Measurements from ENCODE around the gene MFSD12.

Gene MFSD12

DNA sequence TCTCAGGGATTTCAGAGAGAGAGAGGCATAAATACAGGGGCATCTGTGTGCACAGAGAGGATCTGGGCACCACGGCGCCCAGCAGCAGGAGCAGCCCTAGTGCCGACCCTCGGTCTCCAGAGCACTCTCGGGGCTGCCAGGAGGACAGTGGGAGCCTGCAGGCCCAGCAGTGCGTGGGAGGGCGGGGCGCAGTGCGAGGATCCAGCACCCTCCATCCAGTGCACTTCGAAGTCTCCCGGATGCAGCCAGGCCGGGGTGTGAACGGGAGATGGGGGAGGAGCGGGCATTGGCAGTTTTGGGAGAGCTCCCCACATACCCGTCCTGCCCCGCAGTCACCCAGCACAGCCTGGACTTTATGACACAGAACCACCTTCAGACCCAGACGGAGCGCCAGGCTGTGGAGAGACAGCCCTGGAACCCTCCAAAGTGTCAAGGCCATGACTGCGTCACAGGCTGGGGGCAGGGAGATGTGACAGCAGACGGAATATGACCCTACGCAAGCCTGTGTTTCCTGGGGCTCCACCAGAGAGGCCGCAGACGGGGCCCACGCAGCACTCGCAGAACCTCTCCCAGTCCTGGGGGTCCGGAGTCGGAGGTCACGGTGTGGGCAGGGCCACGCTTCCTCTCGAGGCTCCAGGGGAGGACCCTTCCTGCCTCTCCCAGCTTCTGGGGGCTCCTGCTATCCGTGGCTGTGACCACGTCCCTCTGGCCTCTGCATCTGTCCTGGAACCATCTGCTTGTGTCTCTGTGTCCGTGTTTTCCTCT, 33.1 kb downstream of the MFSD12 start:
- DNase-seq (ENCODE audit: low read depth in 2 of 2, low spot score in 1 of 2), result no peak

DNA sequence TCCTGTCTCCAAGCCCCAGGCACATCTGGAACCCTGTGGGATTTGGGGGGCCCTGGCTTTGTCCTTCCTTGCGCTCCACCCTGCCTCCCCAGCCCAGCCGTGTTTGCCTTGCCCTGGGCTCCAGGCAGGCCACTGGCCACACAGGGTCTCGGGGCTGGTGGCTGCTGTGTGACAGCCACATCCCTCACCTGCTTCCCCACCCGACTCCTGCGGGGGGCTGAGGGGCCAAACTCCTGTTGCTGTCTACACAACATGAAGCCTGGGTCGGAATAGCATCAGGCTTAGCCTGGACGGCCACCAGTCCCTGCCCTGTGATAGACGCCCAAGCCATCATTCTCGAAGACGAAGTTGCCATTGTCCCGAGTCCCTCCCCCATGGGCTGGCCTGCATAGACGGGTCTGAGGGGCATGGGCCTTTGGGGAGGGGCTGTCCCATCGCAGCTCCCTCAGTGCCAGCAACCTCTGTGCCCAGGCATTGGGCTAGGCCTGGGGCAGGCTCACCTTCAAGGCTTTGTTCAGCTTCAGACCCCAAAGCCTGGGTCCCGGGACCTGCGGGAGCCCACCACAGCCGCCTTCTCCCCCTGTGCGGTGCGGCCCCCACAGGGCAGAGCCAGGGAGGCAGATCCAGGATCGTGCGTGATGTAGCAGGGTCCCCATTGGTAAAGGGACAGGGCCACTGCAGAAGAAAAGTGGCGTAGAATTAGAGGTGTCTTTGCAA, 33.9 kb downstream of the MFSD12 start:
- DNase-seq (ENCODE audit: low read depth in 2 of 2, low spot score in 1 of 2), result no peak

DNA sequence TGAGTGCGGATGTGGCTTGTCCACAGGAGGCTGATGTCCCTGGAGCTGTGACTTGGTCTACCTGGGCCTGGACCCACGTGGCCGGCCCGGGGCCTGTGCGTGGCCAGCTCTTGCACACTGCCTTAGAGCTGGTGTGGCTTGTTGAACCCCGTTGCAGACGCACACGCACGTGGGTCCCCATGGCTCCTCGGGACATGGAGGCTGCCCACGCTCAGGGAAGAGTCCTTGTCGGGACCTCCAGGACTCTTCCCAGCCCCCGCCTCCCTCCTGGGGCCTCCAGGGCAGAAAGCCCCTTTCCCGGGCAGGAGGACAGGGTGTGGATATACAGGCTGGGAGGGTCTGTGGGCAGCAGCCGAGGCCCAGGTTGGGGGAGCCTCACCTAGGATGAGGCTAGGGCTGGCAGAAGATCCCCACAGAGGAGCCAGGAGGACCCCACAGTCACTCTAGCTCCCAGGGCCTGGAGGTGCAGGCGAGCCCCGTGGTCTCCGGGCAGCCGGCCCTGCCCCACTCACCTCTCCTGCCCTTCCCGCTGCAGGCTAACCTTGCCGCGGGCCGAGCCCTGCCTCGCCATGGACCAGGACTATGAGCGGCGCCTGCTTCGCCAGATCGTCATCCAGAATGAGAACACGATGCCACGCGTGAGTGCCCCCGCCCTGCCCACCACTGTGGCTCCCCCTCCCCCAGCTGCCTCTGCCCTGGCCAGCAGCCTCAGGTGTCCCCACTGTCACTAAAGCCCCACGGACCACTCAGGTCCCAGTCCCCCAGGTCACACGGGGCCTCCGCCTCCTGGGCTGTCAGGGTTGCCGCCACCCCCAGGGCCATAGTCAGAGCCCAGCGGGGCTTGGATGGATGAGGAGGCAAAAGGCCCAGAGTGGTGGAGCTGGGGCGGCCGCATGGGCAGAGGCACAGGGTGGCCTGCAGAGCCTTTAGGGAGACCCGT, 34.7 kb downstream of the MFSD12 start:
- no peak for DNase-seq (ENCODE audit: low read depth in 2 of 2, low spot score in 1 of 2)

DNA sequence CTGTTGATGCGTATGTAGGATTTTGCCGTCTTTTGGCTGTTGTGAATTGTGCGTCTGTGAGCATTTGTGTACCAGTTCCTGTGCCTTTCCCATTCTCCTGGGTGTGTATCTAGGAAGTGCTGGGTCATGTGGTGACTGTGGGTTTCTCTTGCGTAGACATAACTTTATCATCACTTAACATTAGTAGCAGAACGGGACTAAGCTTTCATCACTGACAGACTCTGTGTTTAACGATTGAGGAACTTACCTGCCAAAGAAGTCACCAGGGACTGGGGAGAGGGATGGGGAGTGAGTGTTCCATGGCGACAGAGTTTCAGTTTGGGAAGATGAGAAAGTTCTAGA, 36.3 kb downstream of the MFSD12 start:
- no peak for DNase-seq (ENCODE audit: low read depth in 2 of 2, low spot score in 1 of 2)

GRCh38 chr19:3520166-3521103, 37.0 kb downstream of the MFSD12 start:
- no peak for DNase-seq (ENCODE audit: low read depth in 2 of 2, low spot score in 1 of 2)

DNA sequence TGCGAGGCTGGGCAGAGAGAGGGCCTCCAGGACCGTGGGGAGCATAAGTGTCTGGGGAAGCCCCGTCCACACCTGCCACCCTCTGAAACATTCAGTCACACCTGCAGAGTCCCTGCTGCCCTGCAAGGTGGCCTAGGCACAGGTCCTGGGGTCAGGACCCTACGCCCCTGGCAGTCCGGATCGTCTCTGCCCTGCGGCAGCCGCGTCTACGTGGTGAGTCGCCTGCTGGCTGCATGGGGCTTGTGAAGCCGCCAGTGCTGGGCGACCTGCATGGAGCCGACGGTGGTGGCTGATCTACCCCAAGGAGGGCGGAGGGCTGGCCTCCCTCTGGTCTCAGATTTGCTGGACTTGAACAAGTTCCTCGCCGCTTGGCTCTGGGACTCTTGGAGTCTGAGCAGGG, 38.3 kb downstream of the MFSD12 start:
- DNase-seq (ENCODE audit: low read depth in 2 of 2, low spot score in 1 of 2), result no peak

DNA sequence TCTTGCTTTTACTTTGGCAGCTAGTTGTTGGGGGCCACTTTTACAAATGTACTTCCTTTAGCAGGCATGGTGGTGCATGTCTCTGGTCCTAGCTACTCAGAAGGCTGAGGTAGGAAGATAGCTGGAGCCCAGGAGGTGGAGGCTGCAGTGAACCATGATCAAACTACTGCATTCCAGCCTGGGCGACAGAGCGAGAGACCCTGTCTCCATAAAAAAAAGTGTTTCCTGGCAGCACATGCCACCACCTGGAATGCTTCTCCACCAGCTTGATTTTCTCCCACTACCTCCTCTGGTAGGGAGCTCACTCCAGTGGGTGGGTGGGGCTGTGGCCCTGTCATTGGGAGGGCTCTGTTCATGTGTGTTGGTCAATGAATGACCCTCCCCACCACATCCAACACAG, 38.7 kb downstream of the MFSD12 start:
- no peak for DNase-seq (ENCODE audit: low read depth in 2 of 2, low spot score in 1 of 2)

GRCh38 chr19:3518255-3518654, 39.1 kb downstream of the MFSD12 start:
- no peak for DNase-seq (ENCODE audit: low read depth in 2 of 2, low spot score in 1 of 2)

DNA sequence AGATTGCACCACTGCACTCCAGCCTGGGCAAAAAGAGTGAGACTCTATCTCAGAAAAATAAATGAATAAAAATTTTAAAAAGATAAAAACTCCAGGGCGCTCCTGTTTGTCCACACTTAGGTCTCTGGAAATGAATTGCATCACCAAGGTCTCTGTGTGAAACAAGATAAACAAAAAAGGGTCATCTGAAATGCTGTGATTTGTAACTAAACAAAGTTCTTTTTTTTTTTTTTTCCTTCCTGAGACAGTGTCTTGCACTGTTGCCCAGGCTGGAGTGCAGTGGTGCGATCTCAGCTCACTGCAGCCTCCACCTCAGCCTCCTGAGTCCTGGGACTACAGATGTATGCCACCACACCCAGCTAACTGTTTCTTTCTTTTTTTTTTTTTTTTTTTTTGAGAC, 39.7 kb downstream of the MFSD12 start:
- no peak for DNase-seq (ENCODE audit: low read depth in 2 of 2, low spot score in 1 of 2)

GRCh38 chr19:3516675-3517207, 40.6 kb downstream of the MFSD12 start:
- DNase-seq (ENCODE audit: low read depth in 2 of 2, low spot score in 1 of 2), result no peak

GRCh38 chr19:3515891-3516422, 41.4 kb downstream of the MFSD12 start:
- no peak for DNase-seq (ENCODE audit: low read depth in 2 of 2, low spot score in 1 of 2)

DNA sequence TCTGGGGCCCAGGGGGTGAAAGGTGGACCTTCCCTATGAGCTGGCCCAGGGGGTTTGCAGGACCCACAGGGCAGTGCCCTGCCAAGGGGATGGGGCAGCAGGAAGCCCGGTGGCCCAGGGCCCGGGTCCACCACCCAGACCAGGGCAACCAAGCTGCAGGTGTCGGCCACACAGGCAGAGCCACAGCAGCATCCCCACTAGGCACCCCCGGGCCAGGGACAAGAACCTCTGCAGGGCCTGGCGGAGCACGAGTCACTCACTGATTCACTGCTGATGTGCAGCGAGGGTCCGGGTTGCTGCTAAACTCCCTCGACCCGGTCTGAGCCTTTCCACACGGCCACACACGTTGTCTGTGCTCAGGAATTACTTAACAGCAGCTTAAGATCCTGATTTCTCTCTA, 42.5 kb downstream of the MFSD12 start:
- DNase-seq (ENCODE audit: low read depth in 2 of 2, low spot score in 1 of 2), result no peak

DNA sequence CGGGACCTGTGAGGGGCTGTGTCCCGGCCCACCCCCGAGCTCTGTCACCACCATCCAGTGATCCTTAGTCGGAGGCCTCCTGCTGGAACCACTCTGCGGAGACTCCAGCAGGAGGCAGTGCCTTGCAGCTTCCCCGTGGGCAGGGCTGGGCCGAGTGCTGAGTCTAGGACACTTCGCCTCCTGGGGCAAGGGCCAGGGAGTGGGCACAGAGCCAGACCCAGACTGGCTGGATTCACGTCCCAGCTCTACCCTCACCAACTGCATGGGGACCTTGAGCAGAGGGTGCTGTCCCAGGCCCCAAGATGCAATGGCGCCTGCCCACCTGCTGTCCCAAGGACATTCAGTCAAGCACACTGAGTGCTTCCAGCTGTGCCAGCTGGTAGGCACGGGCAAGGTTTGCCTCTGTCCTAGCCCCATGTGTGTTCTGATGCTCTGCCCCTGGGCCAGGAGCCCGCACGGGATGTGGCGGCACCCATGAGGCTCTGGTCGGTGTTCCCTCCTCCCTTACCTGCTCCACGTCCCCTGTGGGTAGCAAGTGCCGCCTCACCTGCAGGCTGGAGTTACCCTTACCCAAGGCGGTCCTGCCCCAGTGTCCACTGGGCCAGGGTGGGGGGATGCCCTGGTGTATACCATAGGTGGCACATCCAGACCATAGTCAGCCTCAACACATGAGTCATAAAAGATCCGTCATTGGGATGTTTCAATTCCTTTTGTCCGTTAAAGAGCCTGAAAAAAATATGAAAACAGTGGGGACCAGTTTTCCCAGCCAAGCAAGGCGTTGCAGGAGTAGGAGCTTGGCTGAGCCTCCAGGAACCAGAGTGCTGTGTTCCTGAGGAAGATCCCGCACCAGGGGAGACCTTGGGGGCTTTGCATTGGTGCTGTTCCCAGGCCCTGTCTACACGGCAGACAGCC, 43.9 kb downstream of the MFSD12 start:
- no peak for DNase-seq (ENCODE audit: low read depth in 2 of 2, low spot score in 1 of 2)

DNA sequence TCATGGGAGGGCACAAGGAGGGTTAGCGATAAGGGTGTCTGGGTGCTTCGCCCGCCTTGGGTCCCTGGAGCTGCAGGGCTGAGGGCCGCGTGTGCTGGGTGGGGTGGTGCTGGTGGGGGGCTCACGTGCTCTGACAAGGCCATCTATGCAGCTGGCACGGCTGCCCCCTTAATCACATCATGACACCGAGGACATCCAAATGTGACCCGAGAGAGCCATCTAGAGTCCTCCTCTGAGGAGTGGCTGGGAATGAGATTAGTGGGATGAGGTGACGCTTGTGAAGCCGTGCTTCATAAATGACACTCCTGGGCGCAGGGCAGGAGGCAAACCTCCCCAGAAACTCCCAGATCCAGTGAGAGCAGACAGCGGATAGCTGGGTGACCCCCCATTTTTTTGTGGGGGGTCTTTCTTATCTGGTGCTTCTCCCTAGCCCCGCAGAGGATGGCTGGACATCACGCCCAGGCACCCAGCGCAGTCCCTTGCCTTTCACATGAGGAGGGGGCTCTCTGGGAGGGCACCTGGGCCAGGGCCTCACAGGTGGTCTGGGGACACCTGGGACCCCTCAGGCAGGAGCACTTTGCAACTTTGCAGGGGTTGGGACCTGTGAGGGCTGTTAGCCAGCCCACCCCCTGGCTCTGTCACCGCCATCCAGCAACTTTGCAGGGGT, 44.7 kb downstream of the MFSD12 start:
- DNase-seq (ENCODE audit: low read depth in 2 of 2, low spot score in 1 of 2), result no peak

DNA sequence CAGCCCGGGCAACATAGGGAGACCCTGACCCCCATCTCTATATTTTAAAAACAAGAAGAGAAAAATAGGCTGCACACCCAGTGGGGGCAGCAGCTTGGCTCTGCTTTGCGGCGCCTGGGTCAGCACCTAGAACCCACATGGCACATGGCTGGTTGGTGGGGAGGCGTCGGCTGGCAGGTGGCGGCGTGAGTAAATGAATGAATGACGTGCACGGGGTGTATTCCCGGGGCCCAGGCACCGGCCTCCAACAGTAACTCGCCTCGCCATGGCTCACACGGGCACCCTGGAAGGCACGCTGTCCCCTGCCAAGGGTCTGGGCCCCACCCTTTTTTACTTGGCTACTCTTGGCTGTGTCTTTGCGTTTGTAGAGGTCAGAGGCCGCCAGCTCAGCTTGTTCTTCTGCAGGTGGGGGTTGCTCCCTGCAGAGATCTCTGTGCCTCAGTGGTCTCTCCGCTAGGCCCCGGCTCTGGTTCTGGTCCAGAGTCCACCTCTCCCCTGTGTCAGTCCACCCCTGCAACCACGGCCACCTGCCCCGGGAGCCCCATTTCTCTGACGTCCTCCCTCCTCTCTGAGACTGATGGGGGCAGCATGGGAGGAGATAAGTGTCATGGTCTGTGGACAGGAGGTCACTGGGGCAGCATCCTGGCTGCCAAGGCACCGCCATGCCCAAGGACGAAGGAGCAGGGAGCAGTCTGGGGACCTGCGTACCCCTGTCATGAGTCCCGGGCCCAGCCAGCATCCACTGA, 45.7 kb downstream of the MFSD12 start:
- DNase-seq (ENCODE audit: low read depth in 2 of 2, low spot score in 1 of 2), result no peak

GRCh38 chr19:3510727-3511126, 46.7 kb downstream of the MFSD12 start:
- DNase-seq (ENCODE audit: low read depth in 2 of 2, low spot score in 1 of 2), result no peak

- DNase-seq (ENCODE audit: low read depth in 2 of 2, low spot score in 1 of 2), result no peak
Observed at GRCh38 chr19:3509566-3509989, 47.8 kb downstream of the MFSD12 start.

Data from stimulated activated CD8-positive, alpha-beta memory T cell treated with anti-CD3 and anti-CD28 coated beads, Interleukin-4, amount 100 ng/mL, for 1 hour (primary cell).